HUDEP-2 (cell line): ENCODE measurements around the gene CMTM8.

Experiments used
- DNase-seq, 76 experiments: peaks; one replicate each; lab custom pipeline; 2025; ENCODE audit not compliant: unreplicated experiment in 76 of 76; lab: John Stamatoyannopoulos, UW

Gene CMTM8

GRCh38 chr3:32325927-32326326 lies 87.4 kb downstream of the CMTM8 start:
- no peak for DNase-seq

GRCh38 chr3:32326795-32327194 lies 88.3 kb downstream of the CMTM8 start:
- no peak for DNase-seq

- DNase-seq: peak in 5 of 76 experiments; percentile 0 to 26 (median 8)
Measured at GRCh38 chr3:32334675-32335074, 96.2 kb downstream of the CMTM8 start.

- DNase-seq: no peak
Measured at GRCh38 chr3:32335365-32336112, 97.1 kb downstream of the CMTM8 start.

GRCh38 chr3:32336113-32336498 lies 97.6 kb downstream of the CMTM8 start:
- DNase-seq: peak in 1 of 76 experiments; percentile 16

GRCh38 chr3:32337505-32337904 lies 99.0 kb downstream of the CMTM8 start:
- DNase-seq: no peak

- DNase-seq: peak in 6 of 76 experiments; percentile 5 to 25 (median 12)
Measured at GRCh38 chr3:32340039-32340438, 101.6 kb downstream of the CMTM8 start.

- DNase-seq: no peak
Measured at GRCh38 chr3:32340611-32341365, 102.3 kb downstream of the CMTM8 start.

GRCh38 chr3:32347343-32348125 lies 109.1 kb downstream of the CMTM8 start:
- DNase-seq: no peak

GRCh38 chr3:32349184-32349583 lies 110.7 kb downstream of the CMTM8 start:
- DNase-seq: no peak

- DNase-seq: no peak
Measured at GRCh38 chr3:32352563-32352962, 114.1 kb downstream of the CMTM8 start.

GRCh38 chr3:32353351-32353750 lies 114.9 kb downstream of the CMTM8 start:
- no peak for DNase-seq

GRCh38 chr3:32354362-32354778 lies 115.9 kb downstream of the CMTM8 start:
- peak in 6 of 76 experiments; percentile 8 to 41 (median 14) for DNase-seq

- DNase-seq: no peak
Measured at GRCh38 chr3:32355751-32356291, 117.3 kb downstream of the CMTM8 start.

- no peak for DNase-seq
Measured at GRCh38 chr3:32359766-32360492, 121.4 kb downstream of the CMTM8 start.

- DNase-seq: no peak
Measured at GRCh38 chr3:32360493-32360827, 122.0 kb downstream of the CMTM8 start.

GRCh38 chr3:32366638-32367397 lies 128.3 kb downstream of the CMTM8 start:
- no peak for DNase-seq

- DNase-seq: no peak
Measured at GRCh38 chr3:32367442-32367841, 129.0 kb downstream of the CMTM8 start.

- no peak for DNase-seq
Measured at GRCh38 chr3:32371461-32372212, 133.2 kb downstream of the CMTM8 start.
